Hepatocyte (in vitro differentiated cells): ENCODE results near the gene GRIPAP1. TPM values are rescaled to one million over a fixed set of nuclear protein-coding genes. Genes with fewer than 3 reads are reported as not detected.

Experiments
- DNase-seq: peaks from one replicate; pipeline ENCODE4 v3.0.0-alpha.2; 2016; ENCODE audit warnings: low spot score
- H2AFZ ChIP-seq: fragments of 200-600 bp; sonication (generic); 2 replicates; pipeline ENCODE4 v1.6.0; 2016; ENCODE audit warnings: antibody characterized with exemption, mild to moderate bottlenecking
- H3K27ac ChIP-seq: fragments of 200-600 bp; sonication (generic); 2 replicates; pipeline ENCODE4 v1.5.1; 2016; ENCODE audit warnings: mild to moderate bottlenecking
- H3K27me3 ChIP-seq: fragments of 200-600 bp; sonication (generic); 2 replicates; pipeline ENCODE4 v1.6.1; 2016
- H3K36me3 ChIP-seq: fragments of 200-600 bp; sonication (generic); replicated peaks from 2 replicates; pipeline ENCODE4 v1.5.1; 2016; ENCODE audit warnings: low read depth; ENCODE audit not compliant: insufficient read depth
- H3K4me1 ChIP-seq: fragments of 200-600 bp; sonication (generic); 2 replicates; pipeline ENCODE4 v1.5.1; 2016; ENCODE audit warnings: mild to moderate bottlenecking, moderate library complexity; ENCODE audit not compliant: insufficient read depth
- H3K4me2 ChIP-seq: fragments of 200-600 bp; sonication (generic); 2 replicates; pipeline ENCODE4 v1.6.0; 2016
- H3K4me3 ChIP-seq: fragments of 200-600 bp; sonication (generic); 2 replicates; pipeline ENCODE4 v1.5.1; 2016; ENCODE audit warnings: mild to moderate bottlenecking
- H3K79me2 ChIP-seq: fragments of 200-600 bp; sonication (generic); 2 replicates; pipeline ENCODE4 v1.6.0; 2017; ENCODE audit warnings: mild to moderate bottlenecking
- H3K9me2 ChIP-seq: fragments of 200-600 bp; sonication (generic); replicated peaks from 2 replicates; pipeline ENCODE4 v1.6.0; 2017; ENCODE audit warnings: mild to moderate bottlenecking; ENCODE audit not compliant: insufficient read depth
- H3K9me3 ChIP-seq: fragments of 200-600 bp; sonication (generic); 2 replicates; pipeline ENCODE4 v1.5.1; 2016; ENCODE audit warnings: low read depth, mild to moderate bottlenecking
- H4K20me1 ChIP-seq: fragments of 200-600 bp; sonication (generic); 2 replicates; pipeline ENCODE4 v1.6.0; 2016; ENCODE audit warnings: mild to moderate bottlenecking; ENCODE audit not compliant: insufficient read depth, poor library complexity, severe bottlenecking
- EZH2 ChIP-seq: fragments of 200-600 bp; sonication (generic); IDR thresholded peaks from 2 replicates; pipeline ENCODE4 v1.6.1; 2016; ENCODE audit warnings: antibody characterized with exemption, mild to moderate bottlenecking, borderline replicate concordance
- EZH2phosphoT487 ChIP-seq: fragments of 200-600 bp; sonication (generic); IDR thresholded peaks from one replicate; pipeline ENCODE4 v1.6.1; 2018; ENCODE audit warnings: antibody characterized with exemption, mild to moderate bottlenecking, low read depth, moderate library complexity; ENCODE audit not compliant: unreplicated experiment, severe bottlenecking
- WGBS: methylation state at CpG from one replicate; pipeline ENCODE4 v1.1.6; 2016; ENCODE audit warnings: low lambda C conversion rate; ENCODE audit errors: missing lambda C conversion rate; 5-methylcytosine and 5-hydroxymethylcytosine counted together
- polyA plus RNA-seq: library from polyadenylated mRNA; unstranded; fragments of >200 nt; fragmentation: Nextera tagmentation; extraction: Ambion mirVana; gene quantifications from 2 replicates; pipeline ENCODE4 v1.2.1, GENCODE V29; 2016
- total RNA-seq: library from RNA; depleted of rRNA; stranded (reverse); fragments of >200 nt; gene quantifications from 2 replicates; pipeline ENCODE4 v1.2.3, GENCODE V29; 2014
- TF ChIP-seq, protein P1 (sequence below): fragments of 200-600 bp; sonication (generic); IDR thresholded peaks from 2 replicates; pipeline ENCODE4 v1.5.1; 2016; ENCODE audit warnings: antibody characterized with exemption, mild to moderate bottlenecking; ENCODE audit not compliant: poor library complexity

GRIPAP1 gene
- total and polyA plus RNA-seq, 2 experiments from 2014 or later, result 20.2 to 31.4 TPM

DNA sequence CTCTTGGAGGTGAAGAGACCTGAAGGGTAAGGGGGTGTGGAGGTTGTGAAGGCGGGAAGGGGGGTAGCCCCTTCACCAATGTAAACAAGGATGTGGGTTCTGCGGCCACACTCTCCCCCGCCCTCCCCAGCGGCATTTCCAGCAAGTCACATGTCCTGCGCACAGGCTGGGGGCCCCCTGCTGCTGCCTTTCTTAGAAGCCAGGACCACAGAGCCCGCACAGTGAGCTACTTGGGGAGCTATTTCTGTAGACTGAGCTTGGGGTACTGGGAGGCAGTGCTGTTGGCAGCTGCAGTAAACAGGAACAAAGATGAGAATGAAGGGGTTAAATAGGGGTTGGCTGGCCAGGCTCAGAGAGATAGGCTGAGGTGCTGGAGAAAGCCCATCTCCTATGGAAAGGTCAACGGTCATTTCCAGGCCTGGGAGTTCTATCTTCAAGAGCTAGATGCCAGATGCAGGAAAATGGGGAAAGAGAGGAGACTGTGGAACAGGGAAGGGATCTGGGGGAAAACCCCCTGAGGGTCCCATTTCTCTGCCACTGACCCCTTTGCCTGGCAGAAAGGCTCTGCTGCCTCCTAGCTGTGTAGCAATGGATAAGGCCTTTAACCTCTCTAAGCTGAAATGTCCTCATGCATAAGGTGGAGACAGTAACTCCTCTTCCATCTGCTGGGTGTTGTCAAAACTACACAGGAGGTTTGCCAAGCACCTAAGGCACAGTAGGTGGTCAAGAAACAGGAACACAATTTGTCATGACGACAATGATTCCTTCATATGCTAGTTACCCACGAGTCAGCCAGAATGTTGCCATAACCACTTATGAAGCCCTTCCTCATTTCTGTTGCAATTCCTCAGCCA is 64.8 kb downstream of the GRIPAP1 start:
- Histone ChIP-seq H4K20me1 (peaks cover 6% of the 10 kb centered on the region), H2AFZ (no peak overlapping the region), H3K79me2 (peaks cover 30% of the 10 kb centered on the region), H3K27ac (peak overlapping the region; percentile 20), H3K9me3 (no peaks in the 10 kb centered on the region), H3K36me3 (no peaks in the 10 kb centered on the region), H3K4me2 (peak overlapping the region; percentile 8), H3K27me3 (no peaks in the 10 kb centered on the region), H3K4me3 (no peak overlapping the region), H3K9me2 (no peaks in the 10 kb centered on the region), H3K4me1 (no peaks in the 10 kb centered on the region)
- WGBS, result 45% methylated on average over 9 of the region's 9 CpGs
- TF ChIP-seq, protein P1, sequence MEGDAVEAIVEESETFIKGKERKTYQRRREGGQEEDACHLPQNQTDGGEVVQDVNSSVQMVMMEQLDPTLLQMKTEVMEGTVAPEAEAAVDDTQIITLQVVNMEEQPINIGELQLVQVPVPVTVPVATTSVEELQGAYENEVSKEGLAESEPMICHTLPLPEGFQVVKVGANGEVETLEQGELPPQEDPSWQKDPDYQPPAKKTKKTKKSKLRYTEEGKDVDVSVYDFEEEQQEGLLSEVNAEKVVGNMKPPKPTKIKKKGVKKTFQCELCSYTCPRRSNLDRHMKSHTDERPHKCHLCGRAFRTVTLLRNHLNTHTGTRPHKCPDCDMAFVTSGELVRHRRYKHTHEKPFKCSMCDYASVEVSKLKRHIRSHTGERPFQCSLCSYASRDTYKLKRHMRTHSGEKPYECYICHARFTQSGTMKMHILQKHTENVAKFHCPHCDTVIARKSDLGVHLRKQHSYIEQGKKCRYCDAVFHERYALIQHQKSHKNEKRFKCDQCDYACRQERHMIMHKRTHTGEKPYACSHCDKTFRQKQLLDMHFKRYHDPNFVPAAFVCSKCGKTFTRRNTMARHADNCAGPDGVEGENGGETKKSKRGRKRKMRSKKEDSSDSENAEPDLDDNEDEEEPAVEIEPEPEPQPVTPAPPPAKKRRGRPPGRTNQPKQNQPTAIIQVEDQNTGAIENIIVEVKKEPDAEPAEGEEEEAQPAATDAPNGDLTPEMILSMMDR, result peak; percentile 13
- no peak for TF ChIP-seq EZH2phosphoT487
- no peak for DNase-seq

DNA sequence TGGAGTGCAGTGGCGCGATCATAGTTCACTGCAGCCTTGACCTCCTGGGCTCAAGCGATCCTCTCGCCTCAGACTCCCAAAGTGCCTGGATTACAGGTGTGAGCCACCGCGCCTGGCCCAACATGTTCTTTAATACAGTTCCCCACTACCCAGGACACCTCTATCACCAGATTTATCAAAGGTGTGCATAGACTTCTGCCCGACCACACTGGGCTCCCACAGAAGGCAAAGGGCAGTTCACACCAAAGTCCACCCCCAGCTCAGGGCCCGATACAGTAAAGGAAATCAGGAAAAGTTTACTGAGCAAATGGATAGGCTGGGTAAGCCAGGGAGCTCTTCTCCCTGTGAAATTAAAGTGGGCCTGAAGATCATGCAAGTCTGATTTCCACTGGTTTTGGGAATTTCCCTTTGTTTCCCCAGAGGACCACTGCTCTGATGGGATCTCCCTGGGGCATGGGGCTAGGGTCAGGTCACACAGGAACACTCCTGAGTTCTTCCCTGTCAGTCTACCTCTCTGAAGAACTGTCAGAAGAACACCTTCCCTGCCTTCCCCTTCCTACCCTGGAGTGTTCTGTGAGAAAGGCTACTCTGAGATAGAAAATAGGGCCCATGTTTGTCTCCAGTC is 65.5 kb downstream of the GRIPAP1 start:
- Histone ChIP-seq H3K27ac (no peak overlapping the region), H3K79me2 (peaks cover 30% of the 10 kb centered on the region), H3K9me2 (no peaks in the 10 kb centered on the region), H3K36me3 (no peaks in the 10 kb centered on the region), H2AFZ (no peak overlapping the region), H3K27me3 (no peaks in the 10 kb centered on the region), H4K20me1 (peaks cover 6% of the 10 kb centered on the region), H3K9me3 (no peaks in the 10 kb centered on the region), H3K4me3 (no peak overlapping the region), H3K4me1 (no peaks in the 10 kb centered on the region), H3K4me2 (peak overlapping the region; percentile 8)
- 87% methylated on average over 8 of the region's 8 CpGs for WGBS
- no peak for DNase-seq
- TF ChIP-seq EZH2 (no peak), EZH2phosphoT487 (no peak)
- TF ChIP-seq, protein P1, result no peak

DNA sequence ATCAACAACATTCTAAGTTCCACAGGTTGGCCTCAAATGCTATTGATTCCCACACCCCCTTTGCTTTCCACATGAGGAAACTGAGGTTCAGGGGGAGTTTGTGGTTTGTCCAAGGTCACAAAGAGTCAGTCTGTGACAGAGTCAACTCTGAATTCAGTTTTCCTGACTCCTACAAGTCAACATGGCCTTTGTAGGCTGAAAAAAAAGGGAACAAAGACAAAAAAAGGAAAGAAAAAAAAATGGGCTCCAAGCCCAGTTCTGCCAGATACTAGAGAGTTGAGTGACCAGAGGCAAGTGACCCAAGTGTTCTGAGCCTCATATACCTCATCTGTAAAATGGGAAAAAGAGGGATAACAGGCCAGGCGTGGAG is 66.8 kb downstream of the GRIPAP1 start:
- Histone ChIP-seq H3K27ac (no peak overlapping the region), H3K4me3 (no peak overlapping the region), H4K20me1 (peaks cover 6% of the 10 kb centered on the region), H3K36me3 (no peaks in the 10 kb centered on the region), H2AFZ (no peak overlapping the region), H3K27me3 (no peaks in the 10 kb centered on the region), H3K4me2 (no peak overlapping the region), H3K9me2 (no peaks in the 10 kb centered on the region), H3K4me1 (no peaks in the 10 kb centered on the region), H3K79me2 (peaks cover 22% of the 10 kb centered on the region), H3K9me3 (no peaks in the 10 kb centered on the region)
- no peak for TF ChIP-seq EZH2
- TF ChIP-seq, protein P1, result no peak
- no peak for TF ChIP-seq EZH2phosphoT487
- WGBS, result 100% methylated on average over 1 of the region's 1 CpG
- DNase-seq, result no peak
